ENCODE data around the gene SLC6A6.

The SLC6A6 gene

GRCh38 chr3:14487821-14488220 lies 85.4 kb downstream of the SLC6A6 start:
- no peak for DNase-seq (ENCODE audit: low read depth)

GRCh38 chr3:14488286-14489041 lies 86.1 kb downstream of the SLC6A6 start:
- no peak for DNase-seq (ENCODE audit: low read depth)

GRCh38 chr3:14489641-14490040 lies 87.2 kb downstream of the SLC6A6 start:
- DNase-seq (ENCODE audit: low read depth): no peak

GRCh38 chr3:14490255-14490654 lies 87.8 kb downstream of the SLC6A6 start:
- DNase-seq (ENCODE audit: low read depth): no peak

- DNase-seq (ENCODE audit: low read depth): no peak
Observed at GRCh38 chr3:14490831-14491230, 88.4 kb downstream of the SLC6A6 start.

- no peak for DNase-seq (ENCODE audit: low read depth)
Observed at GRCh38 chr3:14491396-14492190, 89.2 kb downstream of the SLC6A6 start.

- no peak for DNase-seq (ENCODE audit: low read depth)
Observed at GRCh38 chr3:14492948-14493881, 90.8 kb downstream of the SLC6A6 start.

- no peak for DNase-seq (ENCODE audit: low read depth)
Observed at GRCh38 chr3:14494279-14494972, 92.0 kb downstream of the SLC6A6 start.

- DNase-seq (ENCODE audit: low read depth): no peak
Observed at GRCh38 chr3:14494973-14495300, 92.5 kb downstream of the SLC6A6 start.

- no peak for DNase-seq (ENCODE audit: low read depth)
Observed at GRCh38 chr3:14496351-14496750, 93.9 kb downstream of the SLC6A6 start.

- no peak for DNase-seq (ENCODE audit: low read depth)
Observed at GRCh38 chr3:14497321-14497720, 94.9 kb downstream of the SLC6A6 start.

- no peak for DNase-seq (ENCODE audit: low read depth)
Observed at GRCh38 chr3:14502472-14502871, 100.1 kb downstream of the SLC6A6 start.

- no peak for DNase-seq (ENCODE audit: low read depth)
Observed at GRCh38 chr3:14503033-14503705, 100.8 kb downstream of the SLC6A6 start.

- no peak for DNase-seq (ENCODE audit: low read depth)
Observed at GRCh38 chr3:14503706-14504065, 101.3 kb downstream of the SLC6A6 start.

GRCh38 chr3:14505001-14505802 lies 102.8 kb downstream of the SLC6A6 start:
- no peak for DNase-seq (ENCODE audit: low read depth)

GRCh38 chr3:14505803-14506500 lies 103.5 kb downstream of the SLC6A6 start:
- DNase-seq (ENCODE audit: low read depth): no peak

GRCh38 chr3:14506626-14507304 lies 104.4 kb downstream of the SLC6A6 start:
- DNase-seq (ENCODE audit: low read depth): no peak

- DNase-seq (ENCODE audit: low read depth): no peak
Observed at GRCh38 chr3:14507305-14507741, 104.9 kb downstream of the SLC6A6 start.

Data from stimulated activated CD8-positive, alpha-beta memory T cell treated with anti-CD3 and anti-CD28 coated beads, Interleukin-4, amount 100 ng/mL, for 24 hours (primary cell).